Testis (tissue), 2 donors: Measurements from ENCODE around the gene TTC5.

ENCODE experiments used
- POLR2A ChIP-seq: fragments of 450-650 bp; IDR thresholded peaks from one replicate; pipeline ENCODE4 v1.6.1; 2017; ENCODE audit warnings: antibody characterized with exemption, mild to moderate bottlenecking, moderate library complexity
- TF ChIP-seq, protein P1 (sequence below), 3 experiments: fragments of 450-650 bp in 2 of 3; fragments of 200-600 bp in 1 of 3; sonication (generic) in 1 of 3; IDR thresholded peaks; one replicate each; pipeline ENCODE4 v1.5.1; 2016 to 2019; ENCODE audit warnings: antibody characterized with exemption in 3 of 3, mild to moderate bottlenecking in 2 of 3, moderate library complexity in 1 of 3

DNA sequence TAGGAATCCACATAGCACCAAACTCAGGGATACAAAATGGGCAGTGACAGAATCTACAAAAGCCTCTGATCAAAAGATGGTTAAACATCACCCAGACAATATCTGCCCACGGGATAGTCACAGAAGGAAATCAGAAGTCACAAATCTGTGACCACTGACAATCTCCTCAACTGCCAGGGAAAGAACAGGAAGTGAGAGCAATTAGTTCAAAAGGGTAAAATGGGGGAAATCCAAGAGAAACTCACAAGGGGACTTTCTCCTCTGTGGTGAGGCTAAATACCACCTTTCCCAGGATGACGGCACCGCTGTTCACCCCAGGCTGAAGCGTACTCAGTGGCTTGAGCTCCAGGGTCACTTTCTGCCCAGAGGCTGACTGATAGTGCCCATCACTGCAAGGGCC, 10.7 kb downstream of the TTC5 start:
- TF ChIP-seq, protein P1, sequence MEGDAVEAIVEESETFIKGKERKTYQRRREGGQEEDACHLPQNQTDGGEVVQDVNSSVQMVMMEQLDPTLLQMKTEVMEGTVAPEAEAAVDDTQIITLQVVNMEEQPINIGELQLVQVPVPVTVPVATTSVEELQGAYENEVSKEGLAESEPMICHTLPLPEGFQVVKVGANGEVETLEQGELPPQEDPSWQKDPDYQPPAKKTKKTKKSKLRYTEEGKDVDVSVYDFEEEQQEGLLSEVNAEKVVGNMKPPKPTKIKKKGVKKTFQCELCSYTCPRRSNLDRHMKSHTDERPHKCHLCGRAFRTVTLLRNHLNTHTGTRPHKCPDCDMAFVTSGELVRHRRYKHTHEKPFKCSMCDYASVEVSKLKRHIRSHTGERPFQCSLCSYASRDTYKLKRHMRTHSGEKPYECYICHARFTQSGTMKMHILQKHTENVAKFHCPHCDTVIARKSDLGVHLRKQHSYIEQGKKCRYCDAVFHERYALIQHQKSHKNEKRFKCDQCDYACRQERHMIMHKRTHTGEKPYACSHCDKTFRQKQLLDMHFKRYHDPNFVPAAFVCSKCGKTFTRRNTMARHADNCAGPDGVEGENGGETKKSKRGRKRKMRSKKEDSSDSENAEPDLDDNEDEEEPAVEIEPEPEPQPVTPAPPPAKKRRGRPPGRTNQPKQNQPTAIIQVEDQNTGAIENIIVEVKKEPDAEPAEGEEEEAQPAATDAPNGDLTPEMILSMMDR (IDR thresholded peaks at IDR 0.05), result no peak
- TF ChIP-seq POLR2A, result no peak
